ENCODE measurements around the gene HS3ST3A1.
"Not testable (repeated sequence)": the region's sequence is repeated elsewhere in the genome, so short reads cannot be mapped to it uniquely, and the experiment has no call there.

HS3ST3A1 gene

DNA sequence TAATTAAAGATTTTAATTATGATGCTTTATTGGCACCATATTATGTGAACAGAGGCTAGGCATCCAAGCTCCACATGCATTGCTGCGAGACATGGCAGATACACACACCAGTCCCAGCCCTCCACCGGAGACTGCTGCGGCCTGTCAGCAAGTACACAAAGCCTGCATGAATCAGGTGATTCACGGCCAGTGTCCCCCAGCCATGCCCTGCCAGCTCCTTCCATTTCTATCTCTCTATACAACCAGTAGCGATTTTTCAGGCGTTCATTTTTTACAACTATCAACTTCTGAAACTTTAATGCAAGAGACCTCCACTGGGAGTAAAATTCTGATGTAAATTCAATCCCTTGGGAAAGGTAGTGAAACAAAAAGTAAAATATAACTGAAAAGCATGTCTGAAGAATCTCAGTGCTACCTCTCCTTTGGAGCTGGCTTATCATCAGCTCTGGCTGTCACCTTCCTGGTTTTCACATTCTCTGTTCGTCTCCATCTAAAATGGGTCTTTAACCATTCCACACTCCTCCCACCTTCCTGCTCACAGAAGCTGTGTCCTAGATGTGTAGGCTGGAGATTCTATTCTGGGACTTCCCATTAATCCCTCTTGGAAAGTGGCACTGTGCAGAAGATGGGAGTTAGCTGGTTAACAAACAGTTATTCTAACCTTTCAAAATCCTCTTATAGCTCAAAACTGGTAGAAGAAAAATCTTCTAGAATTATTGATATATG is 32.2 kb downstream of the HS3ST3A1 start:
- DNase-seq = no peak

DNA sequence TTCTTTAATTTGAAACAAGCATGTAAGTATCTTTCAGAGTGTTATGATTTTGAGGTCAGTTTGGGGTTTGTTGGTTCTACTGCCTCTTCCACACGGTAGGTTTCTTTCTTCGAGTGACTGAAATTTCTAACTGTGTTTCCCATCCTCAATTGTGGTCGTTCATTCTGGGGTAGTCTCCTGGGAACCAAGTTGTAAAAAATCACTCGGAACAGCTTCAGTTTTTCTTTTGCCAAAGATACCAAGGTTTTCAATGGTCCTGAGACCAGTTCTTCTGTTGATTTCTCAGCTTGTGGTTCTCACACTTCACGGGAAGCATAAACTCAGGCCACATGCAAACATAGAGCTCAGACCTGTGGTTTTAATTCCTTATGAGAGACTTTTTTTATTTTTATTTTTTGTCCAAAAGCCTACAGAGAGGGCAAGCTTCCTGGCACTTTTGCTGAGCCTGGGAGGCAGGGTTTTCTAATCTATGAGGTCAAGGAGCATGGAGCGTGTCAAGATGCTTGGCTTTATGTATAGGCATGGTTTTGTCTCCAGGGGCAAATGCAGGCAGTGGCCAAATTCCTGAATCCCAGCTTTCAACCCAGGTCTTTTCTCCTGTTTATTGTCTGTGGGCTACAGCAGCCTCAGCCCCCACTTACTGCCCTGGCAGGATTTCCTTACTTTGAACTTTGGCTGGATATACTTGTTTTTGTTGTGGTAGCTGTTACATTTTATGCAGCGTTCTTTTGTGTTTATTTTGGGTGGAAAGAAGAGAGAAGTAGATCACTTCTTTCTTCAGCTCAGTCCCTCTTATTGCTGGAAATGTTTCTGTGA is 32.9 kb downstream of the HS3ST3A1 start:
- no peak for DNase-seq

DNA sequence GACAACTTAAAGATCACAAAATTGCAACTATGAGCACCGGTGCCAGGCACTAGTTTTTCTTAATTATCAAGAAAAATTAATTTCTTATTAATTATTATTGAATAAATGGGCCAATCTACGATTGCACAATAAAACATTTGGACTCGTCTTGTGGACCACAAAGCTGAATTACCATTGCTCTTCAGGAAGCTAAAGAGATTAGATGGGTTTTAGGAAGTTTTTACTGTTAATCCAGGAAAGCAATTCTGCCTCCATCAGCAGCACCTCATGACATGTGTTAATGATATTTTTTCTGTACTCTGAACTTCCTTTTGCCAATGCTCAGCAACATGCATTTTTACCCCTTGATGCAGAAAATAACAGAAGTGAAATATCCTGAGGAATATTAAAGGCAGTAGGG is 37.9 kb downstream of the HS3ST3A1 start:
- no peak for DNase-seq

DNA sequence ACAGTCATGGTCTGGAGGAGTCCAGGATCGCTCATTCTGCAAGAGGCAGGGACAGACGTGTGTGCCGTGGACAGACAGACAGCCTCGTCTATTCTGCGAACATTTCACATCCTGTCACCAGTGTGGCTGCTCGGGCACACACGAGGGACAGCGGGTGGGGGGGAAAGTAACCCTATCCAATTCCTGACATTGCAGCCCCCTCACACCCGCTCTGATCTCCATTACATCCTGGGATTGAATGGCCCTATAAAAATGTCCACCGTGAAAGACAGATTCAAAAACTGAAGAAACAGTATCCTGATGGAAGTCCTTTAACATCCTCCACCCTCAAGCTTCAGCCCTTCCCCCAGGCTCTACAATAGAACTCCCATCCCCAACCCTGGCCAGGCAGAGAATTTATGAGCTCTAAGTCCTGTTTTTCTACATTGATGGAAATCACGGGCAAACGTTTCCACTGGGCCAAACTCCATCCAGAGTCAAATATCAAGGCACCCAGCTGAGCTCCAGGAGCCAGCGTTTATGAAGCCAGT is 39.4 kb downstream of the HS3ST3A1 start:
- no peak for DNase-seq

DNA sequence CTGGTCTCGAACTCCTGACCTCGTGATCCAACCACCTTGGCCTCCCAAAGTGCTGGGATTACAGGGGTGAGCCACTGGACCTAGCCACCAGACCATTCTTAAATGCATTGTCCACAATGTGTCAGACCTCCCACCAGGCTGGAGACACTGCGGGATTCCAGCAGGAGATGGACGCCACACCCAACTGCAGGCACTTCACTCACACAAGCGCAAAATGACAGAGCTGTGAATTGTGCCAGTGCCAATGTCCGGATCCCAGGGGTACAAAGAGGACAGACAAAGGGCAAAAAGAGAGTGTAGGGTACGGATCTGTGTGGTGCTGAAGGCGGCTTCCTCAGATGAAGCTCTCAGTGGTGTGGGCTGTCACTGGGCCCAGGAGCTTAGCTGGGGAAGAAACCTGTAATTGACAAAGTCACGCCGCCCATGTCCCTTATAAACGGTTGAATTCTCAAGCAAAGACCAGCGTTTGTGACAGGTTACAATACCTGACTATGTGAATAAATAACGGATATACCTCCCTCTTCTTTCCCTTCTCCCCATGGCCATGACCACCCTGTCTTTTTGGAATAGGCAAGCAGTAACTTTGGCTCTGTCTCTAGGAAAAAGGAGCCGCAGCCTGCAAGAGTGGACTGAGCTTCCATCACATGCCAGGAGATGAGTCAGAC is 40.0 kb downstream of the HS3ST3A1 start:
- DNase-seq = no peak

DNA sequence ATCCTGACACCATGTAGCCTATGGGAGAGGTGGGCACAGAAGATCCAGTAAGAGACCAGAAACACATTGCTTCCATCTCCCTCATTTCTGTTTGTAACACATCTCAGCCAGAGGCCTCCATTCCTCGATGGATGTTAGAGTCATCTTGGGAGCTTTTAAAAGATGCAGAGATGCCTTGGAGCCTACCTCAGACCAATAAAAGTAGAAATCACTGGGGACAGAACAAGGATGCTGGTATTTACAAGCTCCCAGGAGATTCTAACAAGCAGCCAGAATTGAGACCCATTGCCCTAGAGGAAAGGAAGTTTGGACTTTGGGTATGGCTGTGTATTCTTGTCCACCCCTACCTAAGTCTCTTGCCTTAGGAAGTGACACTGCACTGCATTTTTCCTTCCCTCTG is 40.8 kb downstream of the HS3ST3A1 start:
- no peak for DNase-seq

DNA sequence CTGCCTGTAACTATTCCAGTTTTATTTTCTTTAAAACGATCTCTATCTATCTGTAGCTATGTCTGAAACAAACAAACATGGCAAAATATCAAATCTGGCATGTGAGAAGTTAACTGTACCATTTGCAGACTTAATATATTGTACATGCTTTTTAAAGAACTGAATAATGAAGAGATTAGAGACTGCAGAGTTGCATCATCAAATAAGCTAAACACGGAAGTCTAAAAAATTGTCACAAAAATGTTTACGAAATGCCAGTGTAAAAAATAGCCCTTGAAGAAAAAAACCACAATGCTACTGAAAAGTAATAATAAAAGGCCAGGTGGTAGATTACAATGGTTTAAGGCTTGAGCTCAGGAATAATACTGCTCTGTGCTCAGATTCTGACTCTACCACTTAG is 43.1 kb downstream of the HS3ST3A1 start:
- no peak for DNase-seq

DNA sequence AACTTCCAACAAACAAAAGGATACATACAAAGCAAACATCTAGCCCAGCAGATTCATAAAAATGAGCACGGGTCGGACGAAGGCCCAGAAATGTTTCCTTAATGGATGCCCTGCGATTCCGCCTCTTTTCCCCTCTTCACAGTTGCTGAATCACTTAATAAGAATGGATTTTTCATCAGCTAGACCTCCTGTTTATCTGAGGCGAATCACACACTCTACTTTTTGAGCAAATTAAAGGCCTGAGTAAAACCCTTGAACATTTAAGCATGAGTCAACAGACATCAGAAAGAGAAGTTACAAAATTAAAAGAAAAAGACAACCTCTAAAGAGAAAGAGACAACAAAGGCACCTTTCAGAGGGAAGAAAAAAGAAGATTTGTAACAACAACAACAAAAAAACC is 44.7 kb downstream of the HS3ST3A1 start:
- no peak for DNase-seq

DNA sequence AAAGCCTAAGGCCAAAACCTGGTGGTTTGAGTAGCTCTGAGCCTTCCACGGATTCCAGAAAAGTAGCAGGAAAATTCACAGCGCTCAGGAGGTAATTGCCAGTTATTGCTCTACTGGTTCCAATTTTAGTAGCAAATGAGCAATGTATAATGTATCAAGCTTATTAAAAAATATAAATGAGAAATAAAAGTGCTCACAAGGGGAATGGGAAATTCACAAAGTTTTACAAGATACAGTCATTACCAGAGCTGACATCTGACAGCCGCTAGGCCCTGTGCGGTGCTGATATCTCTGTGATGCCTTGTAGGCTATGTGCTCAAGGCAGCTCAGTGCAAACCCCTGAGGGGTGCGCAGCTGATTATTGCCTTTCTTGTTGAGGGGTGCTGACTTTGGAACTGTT is 47.5 kb downstream of the HS3ST3A1 start:
- DNase-seq = no peak

DNA sequence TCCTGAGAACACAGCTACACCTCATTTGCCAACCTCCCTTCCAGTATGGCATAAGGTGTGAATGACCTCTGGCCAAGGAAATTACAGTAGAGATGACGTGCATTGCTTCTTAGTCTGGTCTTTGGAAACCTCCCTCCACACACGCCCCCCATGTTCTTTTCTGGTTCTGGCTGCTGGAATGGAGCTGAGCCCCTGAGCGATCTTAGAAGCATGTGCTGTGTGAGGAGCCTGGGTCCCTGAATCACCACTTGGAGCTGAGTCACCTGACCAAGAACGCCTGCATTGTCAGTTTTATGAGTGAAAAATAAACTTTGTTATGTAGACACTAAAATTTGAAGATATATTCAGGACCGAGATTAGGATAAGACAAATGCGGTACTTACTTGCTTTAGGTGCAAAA is 51.4 kb downstream of the HS3ST3A1 start:
- DNase-seq = no peak

DNA sequence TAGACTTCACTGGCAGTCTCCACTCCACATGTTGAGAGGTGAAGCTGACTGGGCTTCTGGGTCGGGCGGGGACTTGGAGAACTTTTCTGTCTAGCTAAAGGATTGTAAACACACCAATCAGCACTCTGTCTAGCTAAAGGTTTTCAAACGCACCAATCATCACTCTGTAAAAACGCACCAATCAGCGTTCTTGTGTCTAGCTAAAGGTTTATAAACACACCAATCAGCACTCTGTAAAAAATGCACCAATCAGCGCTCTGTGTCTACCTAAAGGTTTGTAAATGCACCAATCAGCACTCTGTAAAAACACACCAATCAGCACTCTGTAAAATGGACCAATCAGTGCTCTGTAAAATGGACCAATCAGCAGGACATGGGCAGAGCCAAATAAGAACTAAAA is 53.2 kb downstream of the HS3ST3A1 start:
- not testable (repeated sequence) for DNase-seq

DNA sequence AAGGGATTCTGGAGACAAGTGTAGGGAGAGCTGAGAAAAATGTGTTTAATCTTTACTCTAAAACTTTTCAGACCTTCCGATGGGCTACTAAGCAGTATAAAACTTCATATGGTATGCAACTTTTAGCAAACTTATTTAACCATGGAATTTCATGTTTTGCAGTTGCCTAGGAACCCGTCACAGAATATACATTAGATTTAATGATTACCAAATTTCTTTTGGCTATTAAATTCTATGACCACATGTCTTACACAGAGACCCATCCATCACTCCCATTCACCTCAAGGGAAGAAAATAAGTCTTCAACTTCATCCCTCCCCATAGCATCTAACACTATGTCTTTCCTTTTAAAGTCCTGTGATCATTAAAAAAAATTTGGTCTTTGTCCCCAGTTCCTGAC is 54.9 kb downstream of the HS3ST3A1 start:
- DNase-seq = no peak

DNA sequence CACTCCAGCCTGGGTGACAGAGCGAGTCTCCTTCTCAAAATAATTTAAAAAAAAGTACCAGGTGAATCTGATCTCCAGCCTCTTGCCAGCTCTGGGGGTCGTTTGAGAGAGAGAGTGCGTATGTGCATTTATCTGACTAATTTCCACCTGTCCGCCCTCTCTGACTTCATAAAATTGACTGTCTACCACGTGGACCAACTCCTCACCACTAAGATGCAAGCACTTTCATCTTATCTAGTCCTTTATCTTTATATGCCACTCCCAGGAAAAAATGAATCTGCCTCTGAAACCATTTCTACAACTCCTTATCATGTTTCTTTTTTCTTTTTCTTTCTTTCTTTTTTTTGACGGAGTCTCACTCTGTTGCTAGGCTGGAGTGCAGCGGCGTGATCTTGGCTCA is 55.8 kb downstream of the HS3ST3A1 start:
- no peak for DNase-seq

DNA sequence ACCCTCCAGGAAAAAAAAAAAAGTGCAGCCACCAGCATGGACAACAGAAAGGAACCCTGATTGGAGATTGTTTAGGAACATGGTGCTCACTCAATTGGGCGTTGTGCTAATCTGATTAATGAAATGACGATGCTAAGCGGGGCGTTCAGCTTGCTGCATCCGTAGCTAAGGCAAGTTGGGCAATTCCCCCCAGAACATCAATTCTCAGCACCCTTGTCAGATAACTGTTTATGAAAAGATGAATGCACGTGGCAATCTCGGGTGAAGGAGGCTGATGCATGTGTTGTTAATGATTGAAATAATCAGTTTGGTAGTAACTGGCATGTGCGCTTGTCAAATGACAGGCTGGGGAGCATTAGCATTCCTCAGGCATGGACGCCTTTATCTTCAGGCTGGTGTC is 57.0 kb downstream of the HS3ST3A1 start:
- no peak for DNase-seq

DNA sequence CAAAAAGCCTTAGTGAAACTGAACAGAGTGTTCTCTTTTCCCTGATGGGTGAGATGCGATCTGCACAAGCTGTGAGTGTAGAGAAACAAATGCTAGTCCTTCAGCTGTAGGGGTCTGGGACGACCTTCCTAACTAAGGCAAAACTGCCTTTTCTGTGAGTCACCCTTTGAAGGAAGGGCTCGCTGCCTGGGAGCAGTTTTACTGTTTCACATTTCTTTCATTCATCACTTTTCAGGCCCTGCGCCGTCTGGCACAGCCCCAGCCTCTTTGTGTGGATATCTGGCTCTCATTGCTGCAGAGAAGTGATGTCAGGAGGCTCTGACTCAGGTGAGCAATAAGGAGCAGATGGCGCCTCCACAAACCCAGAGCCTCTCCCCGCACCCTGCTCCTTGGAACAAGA is 57.4 kb downstream of the HS3ST3A1 start:
- no peak for DNase-seq

DNA sequence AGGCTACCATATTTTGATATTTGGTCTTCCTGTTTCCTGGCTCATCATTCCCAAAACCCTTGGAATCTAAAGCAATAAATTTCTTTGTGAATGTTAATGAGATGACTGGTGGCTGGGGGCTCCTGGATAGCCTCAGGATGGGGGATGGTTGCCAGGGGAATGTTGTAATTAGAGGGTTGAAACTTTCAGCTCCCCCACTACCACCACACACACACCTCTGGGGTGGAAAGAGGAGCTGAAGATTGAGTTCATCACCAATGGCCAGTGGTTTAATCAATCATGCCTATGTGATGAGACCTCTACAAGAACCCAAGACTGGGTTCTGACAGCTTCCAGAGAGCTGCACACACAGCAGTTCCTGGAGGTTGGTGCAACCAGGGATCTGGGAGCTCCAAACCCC is 59.1 kb downstream of the HS3ST3A1 start:
- DNase-seq = no peak

DNA sequence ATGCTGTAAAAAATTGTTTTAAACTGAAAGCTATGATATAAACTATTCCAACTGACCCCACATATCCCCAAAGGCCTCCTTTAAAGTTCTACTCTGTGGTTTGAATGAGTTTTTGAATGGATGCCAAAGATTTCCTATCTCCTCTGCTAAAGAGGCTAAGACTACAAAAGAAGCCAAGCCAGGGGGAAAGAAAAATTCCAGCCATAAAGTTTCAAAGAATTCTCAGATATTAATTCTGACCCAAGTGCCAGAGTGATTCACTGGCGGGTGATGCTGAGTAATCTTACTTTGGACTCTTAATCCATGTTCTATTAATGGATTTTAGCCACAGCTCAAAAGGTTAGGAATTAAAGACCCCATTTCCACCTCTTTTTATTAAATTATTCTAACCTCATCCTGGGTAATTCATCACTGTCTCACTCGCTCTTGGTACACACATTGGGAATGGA is 60.7 kb downstream of the HS3ST3A1 start:
- no peak for DNase-seq

DNA sequence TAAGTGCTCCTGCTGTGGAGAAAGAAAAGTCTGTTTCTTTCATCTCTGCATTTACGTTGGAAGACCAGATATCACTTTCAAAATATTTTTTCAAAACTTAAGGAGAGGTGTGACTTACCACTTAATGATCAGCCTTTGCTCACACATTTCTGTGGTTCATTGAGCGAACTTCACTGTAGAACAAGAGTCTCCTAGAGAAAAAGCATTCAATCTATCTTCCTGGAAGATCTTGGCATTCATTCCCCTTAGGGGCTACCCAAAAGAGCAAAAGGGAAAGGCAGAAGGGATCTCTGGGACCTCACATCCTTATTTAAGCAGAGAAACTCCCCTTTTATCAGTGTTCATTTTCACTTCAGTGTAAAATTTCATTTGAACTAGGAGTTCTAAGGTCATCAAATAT is 61.2 kb downstream of the HS3ST3A1 start:
- no peak for DNase-seq

DNA sequence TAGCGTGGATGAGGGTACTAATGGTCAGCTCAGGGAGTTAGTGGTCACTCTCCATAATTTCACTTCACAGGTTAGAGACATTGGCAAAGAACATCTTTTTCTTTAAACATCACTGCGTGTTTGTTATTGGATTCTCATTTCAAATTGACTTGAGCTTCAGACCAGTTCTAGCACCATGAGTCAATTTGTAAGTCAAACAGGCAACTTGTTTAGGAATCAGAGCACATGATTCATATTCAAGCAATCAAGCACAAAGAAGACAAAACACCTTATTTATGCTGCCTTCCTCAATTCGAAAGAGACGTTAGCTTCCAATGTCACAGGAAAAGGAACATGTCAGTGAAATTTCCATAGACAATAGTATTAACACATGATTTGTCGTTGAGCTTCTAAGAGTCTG is 62.3 kb downstream of the HS3ST3A1 start:
- no peak for DNase-seq

DNA sequence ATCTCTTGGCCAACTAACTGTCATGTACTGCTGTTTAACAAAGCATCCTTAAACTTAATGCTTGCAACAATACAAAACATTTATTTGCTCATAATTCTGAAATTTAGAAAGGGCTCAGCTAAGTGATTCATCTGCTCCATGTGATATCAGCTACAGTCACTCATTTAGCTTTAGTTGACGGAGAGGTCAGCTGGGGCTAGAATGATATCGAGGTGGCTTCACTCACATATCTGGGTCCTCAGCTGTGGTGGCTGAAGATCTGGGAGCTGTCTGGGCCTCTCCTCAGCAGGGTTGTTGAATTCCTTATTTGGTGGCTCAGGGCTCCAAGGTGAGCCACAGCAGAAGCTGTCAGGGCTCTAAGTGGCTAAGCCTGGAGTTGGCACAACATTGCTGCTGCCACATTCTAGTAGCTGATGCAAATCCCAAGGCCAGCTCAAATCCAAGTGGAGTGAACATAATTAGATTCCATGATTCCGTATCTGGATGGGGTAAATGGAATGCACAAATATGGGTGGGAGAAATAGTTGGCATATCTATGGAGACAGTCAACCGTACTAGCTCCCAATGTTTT is 62.8 kb downstream of the HS3ST3A1 start:
- no peak for DNase-seq

DNA sequence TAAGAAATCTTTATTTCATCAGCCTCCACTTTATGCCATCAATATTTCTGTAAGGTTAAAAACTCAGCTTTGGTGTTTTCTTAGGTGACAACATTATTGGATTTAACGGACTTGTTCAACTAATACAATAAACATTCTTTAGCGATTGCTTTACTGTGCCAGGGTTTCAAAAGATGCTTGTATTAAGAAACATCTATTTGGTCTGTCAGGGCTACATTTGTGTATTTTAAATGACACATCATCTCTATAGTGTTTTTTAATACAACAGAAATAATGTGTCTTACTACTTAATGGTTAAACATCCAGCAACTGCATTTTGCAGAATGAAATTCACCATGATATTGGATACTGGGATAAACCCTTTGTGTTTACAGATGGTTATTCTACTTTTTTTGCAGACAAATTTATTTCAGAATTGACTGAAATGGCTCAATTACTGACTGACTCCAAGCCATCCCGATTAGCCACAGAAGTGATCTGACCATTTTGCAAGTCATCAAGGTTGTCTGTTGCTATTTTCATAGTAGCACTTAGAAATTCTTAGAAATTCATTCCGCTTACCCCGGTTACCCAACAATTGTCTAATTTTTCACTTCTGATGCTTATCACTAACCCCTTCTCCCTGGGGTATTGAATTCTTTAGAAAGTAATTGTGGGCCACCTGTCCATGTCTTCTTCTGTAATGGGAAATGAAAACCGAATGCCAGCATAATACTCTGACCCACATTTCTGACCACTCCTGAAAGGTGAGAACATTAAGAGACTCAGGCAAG is 63.7 kb downstream of the HS3ST3A1 start:
- DNase-seq = no peak

DNA sequence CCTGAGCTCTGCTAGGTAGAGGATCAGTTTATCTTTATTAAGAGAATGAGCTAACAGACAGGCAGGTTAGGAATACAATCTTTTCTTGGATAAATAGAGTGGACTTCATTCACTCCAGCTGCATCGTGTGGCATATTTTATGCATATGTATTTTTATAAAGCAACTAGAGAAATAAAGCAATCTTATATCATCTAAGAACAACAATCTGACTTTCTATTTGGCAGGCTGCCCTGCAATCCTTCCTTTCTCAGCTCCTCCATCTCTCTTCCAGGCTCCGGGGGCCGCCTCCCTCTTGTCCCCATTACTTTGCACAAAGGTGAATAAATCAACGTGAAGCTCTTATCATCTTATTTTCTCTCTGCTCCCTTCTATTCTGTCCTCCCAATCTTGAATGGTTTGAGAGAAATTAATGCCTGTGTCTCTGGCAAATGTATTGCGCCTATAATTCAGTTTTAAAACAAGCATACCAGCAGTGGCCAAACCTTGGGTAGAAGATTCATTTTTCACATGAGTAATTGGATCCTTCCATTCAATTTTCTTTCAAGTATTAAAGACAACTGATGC is 64.5 kb downstream of the HS3ST3A1 start:
- DNase-seq = no peak
